Activated CD8-positive, alpha-beta memory T cell treated with anti-CD3 and anti-CD28 coated beads, Interleukin-2, amount 50 U/mL, for 4 hours (primary cell): ENCODE measurements around the gene TMIGD2.

Experiments used
- DNase-seq: peaks from one replicate; pipeline ENCODE4 v3.0.0-alpha.2; 2020

TMIGD2 gene

DNA sequence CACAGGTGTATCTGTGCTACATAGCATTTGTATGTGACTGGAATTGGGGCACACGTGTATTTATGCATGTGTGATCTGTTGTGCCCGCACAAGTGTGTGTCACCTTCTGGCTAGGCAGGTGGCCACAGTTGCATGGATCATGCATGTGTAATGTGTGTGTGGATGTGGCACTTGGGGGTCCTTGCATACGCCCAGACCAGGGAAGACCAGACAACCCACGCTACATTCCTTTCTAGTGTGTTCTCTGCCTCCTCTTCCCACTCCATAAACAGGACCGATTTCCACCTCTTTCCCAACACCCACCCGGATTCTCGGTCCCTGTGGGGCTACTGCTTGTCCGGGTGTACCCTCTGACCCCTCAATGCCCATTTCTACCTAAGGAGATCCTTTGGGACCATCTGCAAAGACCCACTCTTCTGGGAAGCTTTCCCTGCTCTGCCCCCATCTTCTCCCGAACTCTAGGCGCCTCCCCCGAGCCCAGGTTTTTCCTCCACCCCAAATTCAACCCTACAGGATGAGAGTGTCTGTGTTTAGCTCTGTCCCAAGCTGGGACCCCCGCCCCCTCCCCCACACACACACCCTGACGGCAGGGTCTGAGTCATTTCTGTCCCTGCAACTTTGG, 24.1 kb upstream of the TMIGD2 start:
- DNase-seq, result no peak

DNA sequence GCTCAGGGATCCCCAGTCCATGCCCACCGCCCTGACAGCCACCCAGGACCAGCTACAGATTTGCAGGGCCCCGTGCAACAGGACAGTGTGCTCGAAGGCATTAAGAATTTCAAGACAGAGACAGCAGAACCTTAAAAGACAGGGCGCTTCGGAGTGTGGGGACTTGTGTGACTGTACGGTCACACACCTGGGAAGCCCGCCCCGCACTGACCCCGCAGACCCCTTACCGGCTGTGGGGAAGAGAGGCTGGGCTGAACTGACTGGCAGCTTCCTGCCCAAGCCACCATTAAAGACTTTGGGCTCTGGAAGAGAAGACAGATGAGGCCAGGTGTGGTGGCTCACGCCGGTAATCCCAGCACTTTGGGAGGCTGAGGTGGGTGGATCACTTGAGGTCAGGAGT, 22.0 kb upstream of the TMIGD2 start:
- no peak for DNase-seq

DNA sequence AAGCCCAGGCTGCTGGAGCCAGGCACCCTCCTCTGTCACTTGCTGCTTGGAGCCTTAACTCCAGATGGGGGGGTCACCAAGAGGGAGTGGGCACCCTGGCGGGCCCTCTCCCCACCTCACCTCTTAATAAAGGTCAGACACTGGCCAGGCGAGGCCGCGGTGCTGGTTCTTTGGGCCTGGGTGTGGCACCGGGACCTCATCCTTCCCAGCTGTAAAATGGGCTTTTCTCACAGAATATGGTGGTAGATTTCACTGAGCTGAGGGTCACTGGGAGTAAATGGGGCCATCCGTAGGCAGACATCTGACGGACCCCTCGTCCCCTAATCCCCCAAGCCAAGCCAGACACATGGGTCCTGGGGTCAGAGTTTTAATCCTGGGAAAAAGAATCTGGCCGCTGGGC, 21.5 kb upstream of the TMIGD2 start:
- DNase-seq, result no peak

DNA sequence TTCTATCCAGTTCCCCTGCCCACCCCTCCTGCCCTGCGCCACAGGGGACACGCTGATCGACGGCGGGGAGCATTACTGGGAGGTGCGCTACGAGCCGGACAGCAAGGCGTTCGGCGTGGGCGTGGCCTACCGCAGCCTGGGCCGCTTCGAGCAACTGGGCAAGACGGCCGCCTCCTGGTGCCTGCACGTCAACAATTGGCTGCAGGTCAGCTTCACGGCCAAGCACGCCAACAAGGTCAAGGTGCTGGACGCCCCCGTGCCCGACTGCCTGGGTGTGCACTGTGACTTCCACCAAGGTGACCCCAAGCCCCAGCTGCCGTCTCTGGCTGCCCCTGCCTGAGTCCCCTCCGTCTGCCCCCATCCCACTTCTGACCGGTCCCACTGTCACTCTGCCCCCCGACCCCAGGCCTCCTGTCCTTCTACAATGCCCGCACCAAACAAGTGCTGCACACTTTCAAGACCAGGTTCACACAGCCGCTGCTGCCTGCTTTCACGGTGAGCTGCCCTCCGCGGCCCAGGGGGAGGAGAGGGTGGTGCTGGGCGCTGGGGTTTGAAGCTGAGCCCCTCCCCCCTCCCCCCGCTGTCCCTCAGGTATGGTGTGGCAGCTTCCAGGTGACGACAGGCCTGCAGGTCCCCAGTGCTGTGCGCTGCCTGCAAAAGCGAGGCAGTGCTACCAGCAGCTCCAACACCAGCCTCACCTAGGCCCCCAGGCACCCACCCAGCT, 20.9 kb upstream of the TMIGD2 start:
- DNase-seq, result no peak

DNA sequence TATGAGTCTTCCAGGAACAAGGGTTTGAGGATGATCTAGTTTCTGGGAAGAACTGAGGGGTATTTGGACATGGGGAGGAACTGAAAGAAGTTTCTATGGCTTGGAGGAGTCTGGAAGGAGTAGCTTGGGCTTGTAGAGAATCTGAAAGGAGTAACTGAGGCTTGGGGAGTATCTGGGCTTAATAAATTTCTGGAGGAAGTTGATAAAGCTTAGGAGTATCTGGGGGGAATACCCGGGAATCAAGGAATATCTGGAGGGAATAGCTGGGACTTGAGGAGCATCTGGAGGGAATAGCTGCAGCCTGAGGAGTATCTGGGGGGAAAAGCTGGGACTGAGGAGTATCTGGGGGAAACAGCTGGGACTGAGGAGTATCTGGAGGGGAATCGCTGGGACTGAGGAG, 18.2 kb upstream of the TMIGD2 start:
- DNase-seq, result no peak

DNA sequence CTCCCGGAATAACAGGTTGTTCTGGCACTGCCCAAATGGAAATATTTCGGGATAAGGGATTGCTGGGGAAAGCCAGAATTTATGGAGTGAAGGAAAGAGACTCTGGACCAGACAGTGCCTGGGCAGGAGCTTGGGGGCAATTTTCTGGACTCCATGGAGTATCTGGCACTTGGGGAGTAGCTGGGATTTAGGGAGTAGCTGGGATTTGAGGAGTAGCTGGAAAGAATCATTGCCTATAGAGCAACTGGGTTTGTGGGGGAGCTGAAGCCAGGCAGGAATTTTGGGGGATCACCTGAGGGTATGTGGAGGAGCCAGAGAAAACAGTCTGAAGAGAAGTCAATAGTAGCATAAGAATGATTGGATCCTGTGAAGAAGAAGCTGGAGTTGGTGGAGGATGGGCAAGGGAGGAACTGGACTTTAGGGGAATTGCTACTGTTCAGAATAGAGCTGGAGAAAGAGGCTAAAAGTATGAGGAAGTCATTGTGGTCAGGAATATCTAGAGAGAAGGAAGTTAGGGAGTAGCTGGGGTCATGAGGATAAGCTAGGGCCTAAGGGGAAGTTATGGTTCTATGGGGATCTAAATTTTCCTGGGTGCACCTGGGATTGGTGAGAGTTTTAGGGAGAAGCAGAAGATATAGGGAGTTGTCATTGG, 17.0 kb upstream of the TMIGD2 start:
- DNase-seq, result no peak

DNA sequence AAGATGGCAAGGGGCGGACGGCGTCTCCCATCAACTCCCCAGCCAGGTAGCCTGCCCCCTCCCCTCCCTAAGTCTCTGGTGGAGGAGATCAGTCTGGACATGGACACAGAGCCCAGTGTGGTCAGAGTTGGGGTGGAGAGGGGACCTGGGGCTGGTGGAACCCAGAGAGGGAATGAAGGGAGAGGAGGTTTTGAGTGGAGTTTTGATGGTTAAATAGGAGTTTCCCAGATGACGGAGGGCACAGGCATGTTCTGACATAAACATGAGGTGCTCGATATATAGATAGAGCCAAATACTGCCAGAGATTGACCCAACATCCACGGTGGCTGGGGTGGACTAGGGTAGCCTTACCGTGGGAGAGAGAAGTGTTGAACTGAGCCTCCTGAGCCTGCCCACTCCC, 16.3 kb upstream of the TMIGD2 start:
- DNase-seq, result no peak

DNA sequence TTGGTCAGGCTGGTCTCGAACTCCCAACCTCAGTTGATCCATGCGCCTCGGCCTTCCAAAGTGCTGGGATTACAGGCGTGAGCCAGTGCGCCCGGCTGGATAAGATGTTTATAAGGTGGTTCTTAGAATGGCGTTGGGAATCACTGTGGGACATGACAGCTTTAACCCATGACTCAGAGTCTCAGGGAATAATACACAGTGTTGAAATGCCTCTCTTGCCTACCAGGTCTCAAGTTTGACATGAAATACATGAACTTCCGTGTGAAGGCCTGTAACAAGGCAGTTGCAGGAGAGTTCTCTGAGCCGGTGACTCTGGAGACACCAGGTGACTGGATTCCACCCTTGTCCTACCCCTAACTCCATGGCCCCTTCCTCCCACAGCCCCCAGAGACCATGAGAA, 14.8 kb upstream of the TMIGD2 start:
- DNase-seq, result no peak

DNA sequence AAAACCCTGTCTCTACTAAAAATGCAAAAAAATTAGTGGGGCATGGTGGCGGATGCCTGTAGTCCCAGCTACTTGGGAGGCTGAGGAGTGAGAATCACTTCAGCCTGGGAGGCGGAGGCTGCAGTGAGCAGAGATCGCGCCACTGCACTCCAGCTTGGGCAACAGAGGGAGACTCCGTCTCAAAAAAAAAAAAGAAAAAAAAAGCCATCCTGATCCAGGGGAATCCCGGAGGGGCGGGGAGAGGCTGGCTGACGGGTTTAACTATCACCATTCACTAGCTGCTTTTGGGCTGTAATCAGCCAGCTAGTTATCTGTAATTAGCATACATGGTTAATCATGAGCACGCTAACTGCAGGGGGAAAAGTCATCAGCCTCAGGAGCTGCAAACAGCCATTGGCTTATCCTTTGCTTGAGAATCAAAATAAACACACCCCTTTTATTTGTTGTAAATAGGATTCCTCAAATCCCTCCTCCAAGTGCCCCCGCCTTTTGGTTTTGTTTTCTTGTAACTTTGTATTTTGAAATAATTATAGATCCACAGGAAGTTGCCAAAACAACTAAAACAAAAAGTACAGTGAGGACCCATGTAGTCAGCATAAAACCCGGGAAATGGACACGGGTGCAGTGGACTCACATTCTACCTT, 11.8 kb upstream of the TMIGD2 start:
- DNase-seq, result no peak

DNA sequence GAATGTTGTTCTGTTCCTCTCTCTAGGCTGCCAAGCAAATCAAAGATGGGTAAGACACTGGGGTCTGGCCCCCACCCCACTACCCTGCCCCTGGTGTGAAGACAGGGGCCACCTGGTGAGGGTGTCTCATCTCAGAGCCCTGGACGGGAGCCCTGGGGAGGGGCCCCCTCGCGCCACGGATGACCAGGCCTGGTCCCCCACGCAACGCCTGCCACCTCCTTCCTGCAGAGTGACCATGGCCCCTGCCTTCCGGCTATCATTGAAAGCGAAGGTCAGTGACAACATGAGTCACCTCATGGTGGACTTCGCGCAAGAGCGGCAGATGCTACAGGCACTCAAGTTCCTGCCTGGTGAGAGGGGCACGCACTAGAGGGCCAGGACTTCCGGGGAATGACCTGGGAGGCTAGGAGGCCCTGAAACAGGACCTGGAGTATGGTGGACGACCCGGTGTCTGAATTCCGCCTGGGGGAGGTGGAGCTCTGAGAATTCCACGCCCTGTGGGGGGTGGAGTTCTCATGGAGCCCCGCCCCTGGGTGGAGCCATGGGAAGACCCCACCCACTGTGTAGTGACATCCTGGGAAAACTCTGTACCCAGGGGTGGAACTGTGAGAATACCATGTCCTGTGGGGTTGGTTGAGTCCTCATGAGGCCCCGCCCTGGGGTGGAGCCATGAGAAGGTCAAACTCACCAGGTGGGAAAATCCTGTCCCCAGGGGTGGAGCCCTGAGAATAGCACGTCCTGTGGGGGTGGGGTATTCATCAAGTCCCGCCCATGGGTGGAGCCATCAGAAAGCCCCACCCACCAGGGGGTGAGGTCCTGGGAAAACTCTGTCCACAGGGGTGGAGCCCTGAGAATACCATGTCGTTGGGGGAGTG, 8.3 kb upstream of the TMIGD2 start:
- DNase-seq, result no peak

DNA sequence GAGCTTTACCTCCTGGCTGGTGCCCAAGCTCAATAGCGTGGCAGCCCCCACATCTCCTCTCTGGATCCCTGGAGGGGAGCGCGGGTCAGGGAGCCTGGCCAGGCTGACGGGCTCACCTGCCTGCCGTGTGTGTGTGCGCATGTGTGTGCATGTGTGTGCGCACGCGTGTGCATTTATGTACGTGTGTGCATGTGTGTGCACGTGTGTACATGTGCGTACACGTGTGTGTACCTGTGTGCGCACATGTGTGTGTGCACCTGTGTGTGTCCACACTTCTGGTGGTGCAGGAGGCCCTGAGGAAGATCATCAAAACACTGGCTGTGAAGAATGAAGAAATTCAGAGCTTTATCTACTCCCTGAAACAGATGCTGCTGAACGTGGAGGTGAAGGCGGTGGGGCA, 3.5 kb upstream of the TMIGD2 start:
- DNase-seq, result no peak

DNA sequence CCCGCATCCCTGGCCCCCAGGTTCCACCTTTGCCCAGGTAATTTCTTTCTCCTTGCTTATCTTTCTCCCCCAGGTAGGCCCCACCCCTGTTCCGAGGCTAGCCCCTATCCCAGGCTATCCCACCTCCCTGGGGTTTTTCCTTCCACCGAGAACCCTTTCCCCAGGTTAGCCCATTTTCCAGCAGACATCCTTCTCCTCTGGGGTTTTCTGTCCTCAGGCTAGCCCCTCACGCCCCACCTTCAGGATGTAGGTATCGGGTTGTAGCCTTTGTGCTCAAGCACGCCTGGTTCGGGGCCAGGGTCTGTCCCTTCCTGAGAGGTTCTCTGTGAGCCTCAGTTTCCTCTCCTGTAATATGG, 3.0 kb upstream of the TMIGD2 start:
- DNase-seq, result no peak

DNA sequence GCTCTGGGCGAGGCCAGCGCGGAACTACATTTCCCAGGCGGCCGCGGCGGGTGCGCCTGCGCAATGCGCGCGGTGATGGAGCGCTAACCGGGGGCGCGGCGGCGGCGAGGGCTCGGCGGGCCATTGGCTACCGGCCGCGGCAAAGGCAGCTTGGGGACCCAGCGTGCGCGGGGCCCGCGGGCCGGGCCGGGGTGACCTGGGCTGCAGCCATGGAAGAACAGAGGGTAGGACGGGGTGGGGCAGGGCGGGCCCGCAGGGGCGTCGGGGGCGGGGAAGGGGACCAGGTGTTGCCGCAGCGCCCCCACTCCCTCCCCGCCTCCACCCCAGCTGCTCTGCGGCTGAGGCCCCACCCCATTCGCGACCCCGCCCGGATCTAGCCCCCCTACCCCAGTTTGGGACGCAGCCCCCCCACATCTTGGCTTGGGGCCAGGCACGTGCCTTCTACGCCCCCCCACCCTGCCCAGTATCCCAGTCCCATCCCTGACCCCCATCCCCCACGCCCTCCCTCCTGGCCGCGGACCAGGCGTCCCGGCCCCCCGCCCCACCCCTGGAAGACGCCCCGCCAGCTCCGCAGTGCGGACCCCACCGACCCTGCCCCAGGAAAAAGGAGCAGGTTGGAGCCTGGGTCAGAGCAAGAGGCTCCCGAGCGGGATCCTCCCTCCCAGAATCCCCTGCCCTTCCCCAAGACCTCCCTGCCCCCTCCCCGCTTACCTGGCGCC, 2.5 kb upstream of the TMIGD2 start, which contains the start of gene FSD1:
Gene FSD1 (plus strand): TSS at position 61 of the 719 bp plus-strand sequence. CDS start 149 bp downstream, at position 210.
- DNase-seq, result peak; percentile 65

DNA sequence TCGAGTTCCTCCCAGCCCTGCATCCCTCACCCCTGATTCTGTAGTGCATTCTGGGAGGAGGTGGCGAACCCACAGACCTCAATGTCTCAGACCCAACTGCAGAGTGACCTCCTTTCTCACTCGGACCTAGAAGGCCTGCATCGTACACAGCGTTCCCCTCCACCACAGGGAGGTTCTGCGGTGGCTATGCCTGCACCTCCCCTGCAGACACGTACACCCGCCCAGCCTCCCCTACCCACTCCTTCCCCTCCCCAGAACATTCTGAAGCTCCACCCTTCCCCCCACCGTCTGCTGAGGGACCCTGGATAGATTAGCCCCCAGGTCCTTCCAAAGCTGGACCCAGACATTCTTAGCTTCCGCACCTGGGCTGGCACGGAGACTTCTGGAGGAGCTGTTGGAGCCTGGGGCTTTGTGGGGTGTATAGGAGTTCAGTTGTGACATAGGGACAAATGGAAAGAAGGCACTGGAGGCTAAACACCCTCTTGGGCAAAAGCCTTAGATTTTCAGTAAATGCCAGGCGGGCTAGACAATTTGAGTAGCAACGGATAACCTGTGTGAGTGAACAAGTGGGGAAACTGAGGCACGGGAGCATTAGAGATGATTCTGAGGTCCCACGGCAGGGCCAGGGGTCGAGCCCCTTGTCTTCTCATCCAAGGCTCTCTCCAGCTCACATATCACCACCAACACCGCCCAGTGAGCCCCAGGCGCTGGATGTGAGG, 1.8 kb upstream of the TMIGD2 start:
- DNase-seq, result no peak

DNA sequence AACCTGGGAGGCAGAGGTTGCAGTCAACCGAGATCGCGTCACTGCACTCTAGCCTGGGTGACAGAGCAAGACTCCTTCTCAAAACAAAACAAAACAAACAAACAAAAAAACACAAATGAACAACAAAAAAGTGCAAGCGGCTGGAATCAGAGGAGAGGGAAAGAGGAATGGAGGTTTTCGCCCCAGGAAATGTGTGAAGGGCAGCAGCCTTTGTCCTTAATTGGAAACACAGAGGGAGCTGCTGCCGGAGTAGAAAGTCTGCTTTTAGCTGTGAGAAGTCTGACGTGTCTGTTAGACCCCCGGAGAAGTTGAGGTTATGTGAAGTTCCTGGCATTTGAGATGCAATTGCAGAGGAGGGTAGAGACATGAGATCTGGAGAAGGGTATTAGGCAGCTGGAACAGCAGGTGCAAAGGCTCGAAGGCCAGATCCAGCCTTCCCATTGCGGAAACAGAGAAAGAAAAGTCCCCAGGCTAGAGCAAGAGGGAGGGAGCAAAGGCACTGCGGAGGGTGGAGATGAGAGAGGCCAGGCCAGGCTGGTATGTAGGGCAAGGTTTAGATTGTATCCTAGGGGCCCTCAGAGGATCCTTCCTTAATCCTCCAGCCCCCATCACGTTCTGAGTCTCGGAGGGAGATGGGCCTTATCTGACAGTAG, 473 bp downstream of the TMIGD2 start:
- no peak for DNase-seq

DNA sequence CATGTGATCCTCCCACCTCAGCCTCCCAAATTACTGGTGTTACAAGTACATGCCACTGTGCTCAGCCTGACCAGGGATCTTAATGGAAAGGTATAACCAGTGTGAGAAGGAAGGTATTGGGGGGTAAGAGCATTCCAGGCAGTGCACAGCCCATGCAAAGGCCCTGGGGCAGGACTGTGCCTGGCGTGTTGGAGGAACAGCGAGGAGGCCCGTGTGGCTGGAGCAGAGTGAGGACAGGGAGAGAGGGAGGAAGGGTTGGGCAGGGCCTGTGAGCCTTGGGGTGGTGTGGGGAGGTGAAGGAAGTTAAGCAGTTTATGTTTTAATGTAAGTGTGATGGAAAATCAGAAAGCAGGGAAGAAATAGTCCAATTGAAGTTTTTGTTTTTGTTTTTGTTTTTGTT, 1.6 kb downstream of the TMIGD2 start:
- DNase-seq, result no peak

DNA sequence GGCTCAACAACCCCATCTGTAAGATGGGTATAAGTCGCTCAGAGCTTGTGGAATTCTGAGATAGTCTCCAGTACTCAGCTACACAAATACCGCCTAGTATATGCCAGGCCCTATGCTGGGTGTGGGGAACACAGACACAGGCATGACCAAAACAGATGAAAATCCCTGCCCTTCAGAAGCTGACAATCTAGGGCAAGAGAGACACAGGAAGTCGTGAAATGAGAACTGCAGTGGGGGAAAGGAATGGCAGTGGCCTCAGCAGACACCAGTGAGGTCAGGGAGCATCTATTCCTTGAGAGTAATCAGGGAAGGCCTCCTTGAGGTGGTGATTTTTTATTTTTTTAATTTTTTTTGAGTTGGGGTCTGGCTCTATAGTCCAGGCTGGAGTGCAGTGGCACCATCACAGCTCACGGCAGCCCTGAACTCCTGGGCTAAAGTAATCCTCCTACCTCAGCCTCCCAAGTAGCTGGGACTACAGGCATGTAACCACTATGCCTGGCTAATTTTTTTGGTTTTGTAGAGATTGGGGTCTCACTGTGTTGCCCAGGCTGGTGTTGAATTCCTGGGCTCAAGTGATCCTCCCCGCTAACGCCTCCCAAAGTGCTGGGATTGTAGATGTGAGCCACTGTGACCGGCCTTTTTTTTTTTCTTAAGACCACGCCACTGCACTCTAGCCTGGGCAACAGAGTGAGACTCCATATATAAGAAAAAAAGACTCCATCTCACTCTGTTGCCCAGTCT, 3.2 kb downstream of the TMIGD2 start:
- no peak for DNase-seq

DNA sequence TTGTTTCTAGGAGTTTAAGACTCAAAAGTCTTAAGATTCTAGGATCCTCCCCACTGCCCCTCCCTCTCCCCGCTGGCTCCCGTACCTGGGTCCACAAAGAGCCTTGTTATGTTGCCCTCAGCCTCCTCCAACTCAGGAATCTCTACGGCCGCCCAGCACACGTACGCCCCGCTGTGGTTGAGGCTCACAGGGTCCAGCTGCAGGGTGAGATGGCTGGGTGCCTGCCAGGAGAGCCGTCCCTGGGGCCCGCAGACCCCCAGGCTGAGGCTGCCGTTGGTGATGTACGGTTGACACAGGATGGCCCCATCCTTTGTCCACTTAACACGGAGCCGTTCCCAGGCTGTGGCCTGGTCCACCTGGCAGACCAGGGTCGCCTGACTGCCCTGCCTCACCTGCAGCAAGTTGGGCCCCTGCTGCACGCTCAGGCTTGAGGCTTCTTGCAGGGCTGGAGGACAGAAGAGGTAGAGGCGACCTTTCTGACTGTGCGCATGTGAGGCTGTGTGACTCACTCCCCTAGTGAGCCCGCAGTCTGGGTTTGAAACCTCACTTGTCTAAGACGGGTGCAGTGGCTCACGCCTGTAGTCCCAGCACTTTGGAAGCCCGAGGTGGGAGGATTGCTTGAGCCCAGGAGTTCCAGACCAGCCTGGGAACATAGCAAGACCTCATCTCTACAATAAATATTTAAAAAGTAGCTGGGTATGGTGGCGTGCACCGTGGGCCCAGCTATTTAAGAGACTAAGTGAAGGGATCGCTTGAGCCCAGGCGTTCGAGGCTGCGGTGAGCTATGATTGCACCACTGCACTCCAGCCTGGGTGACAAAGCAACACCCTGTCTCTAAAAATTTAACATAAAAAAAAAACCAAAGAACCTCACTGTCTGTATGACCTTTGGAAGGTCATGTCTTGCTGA, 4.0 kb downstream of the TMIGD2 start:
- peak; percentile 39 for DNase-seq
